OCI-LY7 (cell line): Measurements from ENCODE around the gene ITSN2. TPM values are rescaled to one million over a fixed set of nuclear protein-coding genes. Genes with fewer than 3 reads are reported as not detected.
A peak's percentile ranks its signal among the peaks of the same experiment; 100 is the strongest.
"Not testable (repeated sequence)": the region's sequence is repeated elsewhere in the genome, so short reads cannot be mapped to it uniquely, and the experiment has no call there.

Source experiments
- BruUV-seq: library from RNA; stranded (reverse); fragments of 400-500 nt; replicated peaks from 2 replicates; lab custom pipeline; 2021; lab: Mats Ljungman, UMichigan
- CTCF ChIA-PET: fragments of 300-600 bp; sonication (Branson Sonifier 250); formaldehyde crosslinking; loops from one replicate; lab custom pipeline; 2022; ENCODE audit warnings: antibody characterized with exemption; ENCODE audit not compliant: unreplicated experiment; lab: Charles Lee
- POLR2A ChIA-PET: fragments of 300-600 bp; sonication (Branson Sonifier 250); formaldehyde crosslinking; loops from one replicate; lab custom pipeline; 2022; ENCODE audit warnings: antibody characterized with exemption; lab: Charles Lee
- DNase-seq: peaks from one replicate; pipeline ENCODE4 v3.0.0-alpha.2; 2015; ENCODE audit warnings: low spot score
- H2AFZ ChIP-seq: fragments of 200-600 bp; sonication (generic), shearing (Covaris generic); 2 replicates; pipeline ENCODE4 v1.6.1; 2014; ENCODE audit warnings: mild to moderate bottlenecking, antibody characterized with exemption, low read length, moderate library complexity
- H3K27ac ChIP-seq: fragments of 200-600 bp; sonication (generic); 2 replicates; pipeline ENCODE4 v1.5.1; 2014; ENCODE audit warnings: mixed run types, low read depth, mild to moderate bottlenecking, moderate library complexity, low read length, inconsistent platforms; ENCODE audit not compliant: poor library complexity, severe bottlenecking
- H3K36me3 ChIP-seq: fragments of 200-600 bp; sonication (generic); 2 replicates; pipeline ENCODE4 v1.6.1; 2014; ENCODE audit warnings: mild to moderate bottlenecking, antibody characterized with exemption, low read length, moderate library complexity, mixed read lengths; ENCODE audit not compliant: insufficient read depth
- H3K4me1 ChIP-seq: fragments of 200-600 bp; sonication (generic); 2 replicates; pipeline ENCODE4 v1.5.1; 2014; ENCODE audit warnings: mild to moderate bottlenecking, low read length; ENCODE audit not compliant: insufficient read depth, poor library complexity, severe bottlenecking
- H3K4me2 ChIP-seq: fragments of 200-600 bp; sonication (generic); 2 replicates; pipeline ENCODE4 v1.6.1; 2014; ENCODE audit warnings: mild to moderate bottlenecking, low read length
- H3K4me3 ChIP-seq: fragments of 200-600 bp; sonication (generic); 2 replicates; pipeline ENCODE4 v1.5.1; 2014; ENCODE audit warnings: mild to moderate bottlenecking, low read depth, low read length; ENCODE audit not compliant: poor library complexity, severe bottlenecking
- H3K79me2 ChIP-seq: fragments of 200-600 bp; sonication (generic); 2 replicates; pipeline ENCODE4 v1.6.1; 2016; ENCODE audit warnings: low read depth, mild to moderate bottlenecking, low read length, moderate library complexity, mixed read lengths; ENCODE audit not compliant: insufficient read depth
- H3K9me2 ChIP-seq: fragments of 200-600 bp; sonication (generic); 2 replicates; pipeline ENCODE4 v1.6.1; 2016; ENCODE audit warnings: mild to moderate bottlenecking, low read length, mixed read lengths; ENCODE audit not compliant: insufficient read depth
- H3K9me3 ChIP-seq: fragments of 200-600 bp; sonication (generic); 2 replicates; pipeline ENCODE4 v1.6.1; 2014; ENCODE audit warnings: mild to moderate bottlenecking, mixed run types, low read length, mixed read lengths
- H4K20me1 ChIP-seq: fragments of 200-600 bp; sonication (generic); 2 replicates; pipeline ENCODE4 v1.6.1; 2014; ENCODE audit warnings: mild to moderate bottlenecking, antibody characterized with exemption, low read length, moderate library complexity, mixed read lengths; ENCODE audit not compliant: insufficient read depth
- EZH2phosphoT487 ChIP-seq: fragments of 200-600 bp; sonication (generic); IDR thresholded peaks from 2 replicates; pipeline ENCODE4 v1.6.1; 2018; ENCODE audit warnings: low read depth, borderline replicate concordance, mild to moderate bottlenecking, mixed run types, antibody characterized with exemption, low read length, moderate library complexity, mixed read lengths
- intact Hi-C: fragments of 100-400 bp; cut with micrococcal nuclease; formaldehyde crosslinking; loops from one replicate; pipeline ENCODE4 v1.10.0; 2022; ENCODE audit not compliant: unreplicated experiment
- total RNA-seq, 2 experiments: library from RNA; depleted of rRNA in 1 of 2; stranded (reverse); fragments of >200 nt in 1 of 2; shearing (Covaris generic) in 1 of 2; gene quantifications; 2 replicates each; pipeline ENCODE4 v1.2.3, GENCODE V29; 2014 to 2022
- TF ChIP-seq, protein P1 (sequence below): fragments of 200-600 bp; sonication (generic); conservative IDR thresholded peaks from 2 replicates; pipeline ENCODE4 v1.5.1; 2014; ENCODE audit warnings: mild to moderate bottlenecking, antibody characterized with exemption, low read length, moderate library complexity, mixed read lengths

Gene ITSN2
- total RNA-seq, 2 experiments from 2014 or later, result 25.4 to 65.7 TPM

DNA sequence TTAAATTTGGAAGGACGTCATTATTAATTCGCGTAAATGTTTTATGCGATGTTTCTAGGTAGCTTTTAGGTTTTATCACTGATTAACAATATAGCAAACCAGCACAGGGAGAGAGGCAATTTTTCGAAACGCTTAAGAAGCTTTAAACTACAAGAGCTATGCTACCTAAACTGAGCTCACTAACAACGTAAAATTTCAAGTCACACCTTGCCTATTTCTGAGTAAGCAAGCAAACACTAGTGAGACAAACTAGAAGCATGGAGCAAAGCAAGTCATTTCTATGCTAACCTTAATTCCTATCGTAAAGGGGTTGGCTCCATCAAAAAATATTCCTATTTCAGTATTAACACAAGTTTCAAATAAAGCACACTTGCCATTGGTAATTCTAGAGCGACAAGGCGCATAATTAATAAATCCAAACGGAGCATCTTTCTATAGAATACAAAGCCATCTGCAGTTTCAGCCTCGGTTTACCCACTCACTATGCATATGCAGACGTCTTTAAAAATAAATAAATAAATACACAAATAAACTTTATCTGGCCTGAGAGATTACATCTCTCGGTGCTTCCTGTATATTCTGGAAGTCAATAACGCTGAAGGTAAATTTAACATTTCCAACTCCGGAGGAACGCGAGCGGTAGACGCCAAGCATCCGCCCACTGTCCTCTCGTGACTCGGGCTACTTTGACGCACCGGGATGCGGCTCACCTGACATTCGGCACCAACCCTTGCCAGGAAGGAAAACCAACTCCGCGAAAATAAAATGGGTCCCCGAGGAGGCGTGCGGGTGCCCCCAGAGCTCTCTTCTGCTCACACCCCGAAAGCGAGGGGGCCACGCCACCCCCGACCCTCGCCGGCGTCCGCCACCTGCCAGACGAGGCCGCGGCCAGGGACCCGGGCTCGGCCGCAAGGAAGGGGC lies 947 bp downstream of the ITSN2 start:
- peaks cover 5% of the 10 kb centered on the region; the same call in 1 of the 2 replicates for H3K36me3 ChIP-seq
- TF ChIP-seq, protein P1, sequence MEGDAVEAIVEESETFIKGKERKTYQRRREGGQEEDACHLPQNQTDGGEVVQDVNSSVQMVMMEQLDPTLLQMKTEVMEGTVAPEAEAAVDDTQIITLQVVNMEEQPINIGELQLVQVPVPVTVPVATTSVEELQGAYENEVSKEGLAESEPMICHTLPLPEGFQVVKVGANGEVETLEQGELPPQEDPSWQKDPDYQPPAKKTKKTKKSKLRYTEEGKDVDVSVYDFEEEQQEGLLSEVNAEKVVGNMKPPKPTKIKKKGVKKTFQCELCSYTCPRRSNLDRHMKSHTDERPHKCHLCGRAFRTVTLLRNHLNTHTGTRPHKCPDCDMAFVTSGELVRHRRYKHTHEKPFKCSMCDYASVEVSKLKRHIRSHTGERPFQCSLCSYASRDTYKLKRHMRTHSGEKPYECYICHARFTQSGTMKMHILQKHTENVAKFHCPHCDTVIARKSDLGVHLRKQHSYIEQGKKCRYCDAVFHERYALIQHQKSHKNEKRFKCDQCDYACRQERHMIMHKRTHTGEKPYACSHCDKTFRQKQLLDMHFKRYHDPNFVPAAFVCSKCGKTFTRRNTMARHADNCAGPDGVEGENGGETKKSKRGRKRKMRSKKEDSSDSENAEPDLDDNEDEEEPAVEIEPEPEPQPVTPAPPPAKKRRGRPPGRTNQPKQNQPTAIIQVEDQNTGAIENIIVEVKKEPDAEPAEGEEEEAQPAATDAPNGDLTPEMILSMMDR, result no peak
- TF ChIP-seq EZH2phosphoT487, result no peak
- H2AFZ ChIP-seq, result peak overlapping the region; percentile 99; the same call in 1 of the 2 replicates
- intact Hi-C loops, result loop anchor here (2.0 kb wide), 1 partner anchor 433 kb away; the partner anchor contains the start of gene ATAD2B
- H4K20me1 ChIP-seq, result peaks cover 16% of the 10 kb centered on the region; the same call in 1 of the 2 replicates
- H3K4me1 ChIP-seq, result peaks cover 28% of the 10 kb centered on the region
- BruUV-seq, result TSS peak; percentile 60
- ChIA-PET CTCF (interaction anchor here (1.1 kb wide), 1 partner anchor 31 kb away, joined by 3 read pairs; no protein-coding TSS in a partner anchor), POLR2A (interaction anchor here (0.5 to 2.5 kb wide), 15 partner anchors 9 to 1023 kb away, joined by 3 to 9 read pairs (median 3); no protein-coding TSS in a partner anchor)
- no peaks in the 10 kb centered on the region for H3K9me3 ChIP-seq
- no peaks in the 10 kb centered on the region for H3K9me2 ChIP-seq
- peaks cover 49% of the 10 kb centered on the region for H3K79me2 ChIP-seq
- peak overlapping the region; percentile 59 for H3K27ac ChIP-seq
- H3K4me3 ChIP-seq, result peak overlapping the region; percentile 91
- DNase-seq, result peak; percentile 53
- peak overlapping the region; percentile 91 for H3K4me2 ChIP-seq

DNA sequence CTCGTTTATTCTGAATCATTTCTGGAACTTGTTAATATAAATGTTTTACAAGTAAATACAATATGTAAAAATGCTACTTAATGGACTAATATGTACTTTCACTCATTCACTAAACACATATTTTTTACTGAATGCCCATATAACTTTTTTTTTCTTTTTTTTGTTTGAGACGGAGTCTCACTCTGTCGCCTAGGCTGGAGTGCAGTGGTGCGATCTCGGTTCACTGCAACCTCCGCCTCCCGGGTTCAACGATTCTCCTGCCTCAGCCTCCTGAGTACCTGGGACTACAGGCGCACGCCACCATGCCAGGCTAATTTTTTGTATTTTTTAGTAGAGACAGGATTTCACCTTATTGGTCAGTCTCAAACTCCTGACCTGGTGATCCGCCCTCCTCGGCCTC lies 2.6 kb downstream of the ITSN2 start:
- H3K4me3 ChIP-seq, H3K27ac ChIP-seq, intact Hi-C loops, H3K36me3 ChIP-seq, H2AFZ ChIP-seq, H3K9me3 ChIP-seq, CTCF ChIA-PET, H3K9me2 ChIP-seq, DNase-seq, BruUV-seq: not testable (repeated sequence)
- Histone ChIP-seq H3K79me2 (peaks cover 66% of the 10 kb centered on the region), H3K4me1 (peaks cover 33% of the 10 kb centered on the region), H3K4me2 (peak overlapping the region; percentile 91), H4K20me1 (peaks cover 25% of the 10 kb centered on the region)
- POLR2A ChIA-PET, result interaction anchor here (0.7 to 1.8 kb wide), 3 partner anchors 8 to 18 kb away, joined by 3 to 5 read pairs (median 4); no protein-coding TSS in a partner anchor

DNA sequence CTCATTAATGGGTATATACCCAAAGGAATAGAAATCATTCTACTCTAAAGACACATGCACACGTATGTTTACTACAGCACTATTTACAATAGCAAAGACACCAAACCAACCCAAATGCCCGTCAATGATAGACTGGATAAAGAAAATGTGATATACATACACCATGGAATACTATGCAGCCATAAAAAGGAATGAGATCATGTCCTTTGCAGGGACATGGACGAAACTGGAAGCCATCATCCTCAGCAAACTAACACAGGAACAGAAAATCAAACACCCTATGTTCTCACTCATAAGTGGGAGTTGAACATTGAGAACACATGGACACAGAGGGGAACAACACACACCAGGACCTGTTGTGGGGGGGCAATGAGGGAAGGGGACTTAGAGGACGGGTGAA lies 3.2 kb downstream of the ITSN2 start:
- Histone ChIP-seq H4K20me1 (peaks cover 27% of the 10 kb centered on the region), H3K79me2 (peaks cover 72% of the 10 kb centered on the region), H3K4me1 (peaks cover 33% of the 10 kb centered on the region)
- H3K36me3 ChIP-seq, DNase-seq, BruUV-seq, CTCF ChIA-PET, H3K27ac ChIP-seq, H2AFZ ChIP-seq, H3K9me3 ChIP-seq, H3K9me2 ChIP-seq, H3K4me2 ChIP-seq, H3K4me3 ChIP-seq, intact Hi-C loops, POLR2A ChIA-PET: not testable (repeated sequence)
